ENCODE results near the gene POPDC2.
A peak's percentile ranks its signal among the peaks of the same experiment; 100 is the strongest.
"Not testable (repeated sequence)": the region's sequence is repeated elsewhere in the genome, so short reads cannot be mapped to it uniquely, and the experiment has no call there.

POPDC2 gene

DNA sequence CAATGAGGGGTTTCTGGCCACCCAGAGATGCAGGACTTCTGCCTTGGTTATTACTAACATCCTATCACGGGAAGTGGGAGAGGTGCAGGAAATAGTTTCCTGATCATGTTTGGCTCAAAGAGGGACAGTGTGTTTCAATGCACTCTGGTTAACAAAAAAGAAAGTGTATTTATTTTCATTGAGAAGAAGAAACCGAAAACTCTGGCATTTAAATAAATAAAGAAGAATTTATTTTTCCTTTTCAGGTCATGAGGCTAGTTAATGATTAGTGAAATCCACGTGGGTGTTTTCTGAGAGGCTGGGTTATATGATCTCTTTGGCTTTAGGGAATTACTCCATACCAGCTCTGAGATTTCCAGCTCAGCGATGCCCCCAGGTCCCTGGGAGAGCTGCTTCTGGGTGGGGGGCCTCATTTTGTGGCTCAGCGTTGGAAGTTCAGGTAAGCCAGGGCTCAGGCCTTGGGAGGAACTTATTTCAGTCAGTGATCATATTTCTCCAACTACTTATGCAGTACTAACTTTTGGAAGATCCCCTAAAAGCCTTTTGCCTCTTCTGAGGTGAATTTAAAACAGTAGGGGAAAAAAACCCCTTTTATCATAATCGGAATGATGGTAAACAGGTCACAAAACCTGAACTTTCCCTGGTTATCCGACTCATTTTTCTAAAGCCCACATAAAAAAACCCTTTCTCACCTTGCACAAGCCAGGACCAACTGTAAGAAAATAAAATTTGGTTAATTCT is 62.7 kb downstream of the POPDC2 start, which contains the start of gene PLA1A:
PLA1A (plus strand) TSS at position 338 of the 741 bp plus-strand sequence; CDS start at position 367, 29 bp downstream.
- DNase-seq = peak; percentile 15
- in situ Hi-C loops (cut with HindIII; ENCODE audit: low pct_ligation_motif_present, low pct_unique_long_range_greater_than_20kb, low sequenced_read_pairs) = no loop called here

- in situ Hi-C loops (cut with HindIII; ENCODE audit: low pct_ligation_motif_present, low pct_unique_long_range_greater_than_20kb, low sequenced_read_pairs) = no loop called here
- DNase-seq = no peak
These were observed 64.0 kb downstream of the POPDC2 start for GRCh38 chr3:119596398-119596797.

DNA sequence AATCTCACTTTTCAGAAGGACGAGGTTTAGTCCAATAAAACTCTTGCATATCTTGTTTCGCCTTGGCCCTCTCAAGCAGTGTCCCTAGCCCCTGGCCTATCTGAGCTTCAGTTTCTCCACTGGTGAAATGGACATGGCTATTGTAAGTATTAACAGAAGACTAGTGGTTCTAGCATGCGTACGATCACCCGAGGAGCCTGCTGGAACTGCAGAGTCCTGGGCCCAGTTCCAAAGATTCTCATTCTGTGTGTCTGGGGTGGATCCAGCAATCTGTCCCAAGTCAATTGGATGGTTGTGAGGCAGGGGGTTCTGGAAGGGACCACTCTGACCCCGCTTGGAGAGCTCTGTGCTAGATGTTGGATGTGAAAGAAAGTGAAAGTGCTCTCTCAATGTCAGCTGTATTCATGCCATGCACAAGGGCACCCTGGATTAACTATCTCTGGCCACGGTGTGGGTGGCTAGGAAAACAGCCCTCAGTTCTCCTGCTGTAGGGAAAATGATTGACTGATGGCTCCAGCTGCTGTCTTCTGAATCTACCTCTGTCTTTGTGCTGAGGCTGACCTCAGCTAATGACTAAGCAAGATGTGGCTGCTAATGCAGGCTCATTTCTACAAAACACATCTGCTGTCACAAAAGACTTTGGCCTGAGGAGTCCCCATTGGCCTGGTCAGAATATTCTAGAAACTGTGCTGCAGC is 64.6 kb downstream of the POPDC2 start:
- DNase-seq = no peak
- in situ Hi-C loops (cut with HindIII; ENCODE audit: low pct_ligation_motif_present, low pct_unique_long_range_greater_than_20kb, low sequenced_read_pairs) = no loop called here

GRCh38 chr3:119594929-119595328 is 65.5 kb downstream of the POPDC2 start:
- DNase-seq; in situ Hi-C loops (cut with HindIII; ENCODE audit: low pct_ligation_motif_present, low pct_unique_long_range_greater_than_20kb, low sequenced_read_pairs): not testable (repeated sequence)

DNA sequence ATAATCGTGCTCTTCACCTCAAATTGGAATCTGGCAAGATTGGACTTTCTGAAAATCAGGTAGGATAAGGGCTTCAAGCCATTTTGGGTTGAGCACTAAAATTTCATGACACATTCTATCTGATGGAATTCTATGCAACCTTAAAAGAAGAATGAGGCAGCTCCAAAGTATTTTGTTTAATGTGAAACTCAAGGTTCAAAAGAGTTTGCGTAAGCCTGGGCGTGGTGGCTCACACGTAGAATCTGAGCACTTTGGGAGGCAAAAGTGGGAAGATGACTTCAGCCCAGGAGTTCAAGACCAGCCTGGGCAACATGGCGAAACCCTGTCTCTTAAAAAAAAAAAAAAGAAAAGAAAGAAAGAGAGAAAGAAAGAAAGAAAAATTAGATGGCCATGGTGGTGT is 66.3 kb downstream of the POPDC2 start:
- DNase-seq = no peak
- in situ Hi-C loops (cut with HindIII; ENCODE audit: low pct_ligation_motif_present, low pct_unique_long_range_greater_than_20kb, low sequenced_read_pairs) = no loop called here

DNA sequence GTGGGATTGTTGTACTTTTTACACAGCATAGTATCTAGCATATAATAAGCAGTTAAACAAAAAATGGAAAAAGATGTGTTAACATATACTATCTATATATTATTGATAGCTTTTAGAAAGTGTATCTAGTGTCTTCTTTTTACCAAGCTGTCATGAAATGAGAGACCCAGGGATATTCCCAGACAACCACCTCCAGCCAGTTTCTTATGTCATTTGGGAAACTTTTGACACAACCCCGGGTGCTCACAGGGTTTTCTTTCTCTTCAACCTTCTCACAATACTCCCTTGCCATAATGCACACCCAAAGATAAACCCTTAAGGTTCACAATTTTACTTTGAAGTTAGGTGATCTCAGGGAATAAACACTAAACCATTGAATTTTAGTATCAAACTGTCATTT is 67.5 kb downstream of the POPDC2 start:
- in situ Hi-C loops (cut with HindIII; ENCODE audit: low pct_ligation_motif_present, low pct_unique_long_range_greater_than_20kb, low sequenced_read_pairs) = no loop called here
- no peak for DNase-seq

Measured in ACHN (cell line).